ENCODE data around the gene SRPX2.

SRPX2 gene

DNA sequence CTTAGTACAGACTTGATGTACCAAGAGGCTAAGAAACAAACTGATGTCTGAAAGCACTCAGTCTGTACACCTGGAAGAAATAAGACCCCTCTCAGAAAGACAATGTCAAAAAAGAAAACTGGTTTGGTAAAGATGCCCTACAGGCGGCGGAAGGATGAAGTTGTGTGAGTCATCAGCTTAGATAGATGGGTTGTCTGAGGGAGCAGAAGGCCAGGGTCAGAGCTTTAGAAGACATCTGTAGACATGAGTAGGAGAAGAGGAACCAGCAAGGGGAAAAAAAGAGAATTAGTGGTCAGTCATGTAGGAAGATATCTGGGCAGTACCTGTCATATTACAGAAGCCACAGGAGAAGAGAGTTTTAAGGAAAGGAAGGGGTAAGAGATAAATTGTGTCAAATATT lies 8.3 kb downstream of the SRPX2 start:
- Histone ChIP-seq H3K9me3 (ENCODE audit: control insufficient read depth, insufficient read depth, low read length) (no peaks in the 10 kb centered on the region), H4K20me1 (ENCODE audit: control insufficient read depth, insufficient read depth, low read depth, low read length) (no peaks in the 10 kb centered on the region), H3K36me3 (ENCODE audit: control insufficient read depth, low read length) (no peaks in the 10 kb centered on the region), H3K4me2 (ENCODE audit: low read length) (no peak overlapping the region), H3K79me2 (ENCODE audit: control insufficient read depth, low read length) (no peaks in the 10 kb centered on the region), H3K27ac (ENCODE audit: low read depth, low read length) (no peak overlapping the region), H3F3A (ENCODE audit: control insufficient read depth, insufficient read depth) (no peaks in the 10 kb centered on the region), H3K27me3 (ENCODE audit: control insufficient read depth, low read length) (no peaks in the 10 kb centered on the region), H3K4me3 (ENCODE audit: low read length) (no peak overlapping the region), H3K4me1 (ENCODE audit: control insufficient read depth, low read length) (no peaks in the 10 kb centered on the region), H3K9me2 (replicated peaks; ENCODE audit: control insufficient read depth, low read length) (no peaks in the 10 kb centered on the region)
- TF ChIP-seq, protein P1, sequence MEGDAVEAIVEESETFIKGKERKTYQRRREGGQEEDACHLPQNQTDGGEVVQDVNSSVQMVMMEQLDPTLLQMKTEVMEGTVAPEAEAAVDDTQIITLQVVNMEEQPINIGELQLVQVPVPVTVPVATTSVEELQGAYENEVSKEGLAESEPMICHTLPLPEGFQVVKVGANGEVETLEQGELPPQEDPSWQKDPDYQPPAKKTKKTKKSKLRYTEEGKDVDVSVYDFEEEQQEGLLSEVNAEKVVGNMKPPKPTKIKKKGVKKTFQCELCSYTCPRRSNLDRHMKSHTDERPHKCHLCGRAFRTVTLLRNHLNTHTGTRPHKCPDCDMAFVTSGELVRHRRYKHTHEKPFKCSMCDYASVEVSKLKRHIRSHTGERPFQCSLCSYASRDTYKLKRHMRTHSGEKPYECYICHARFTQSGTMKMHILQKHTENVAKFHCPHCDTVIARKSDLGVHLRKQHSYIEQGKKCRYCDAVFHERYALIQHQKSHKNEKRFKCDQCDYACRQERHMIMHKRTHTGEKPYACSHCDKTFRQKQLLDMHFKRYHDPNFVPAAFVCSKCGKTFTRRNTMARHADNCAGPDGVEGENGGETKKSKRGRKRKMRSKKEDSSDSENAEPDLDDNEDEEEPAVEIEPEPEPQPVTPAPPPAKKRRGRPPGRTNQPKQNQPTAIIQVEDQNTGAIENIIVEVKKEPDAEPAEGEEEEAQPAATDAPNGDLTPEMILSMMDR (IDR thresholded peaks at IDR 0.05; ENCODE audit: low read depth, low read length, poor library complexity, severe bottlenecking), result no peak
- no peak for TF ChIP-seq EZH2phosphoT487 (IDR thresholded peaks at IDR 0.05; ENCODE audit: borderline replicate concordance, low read length)

DNA sequence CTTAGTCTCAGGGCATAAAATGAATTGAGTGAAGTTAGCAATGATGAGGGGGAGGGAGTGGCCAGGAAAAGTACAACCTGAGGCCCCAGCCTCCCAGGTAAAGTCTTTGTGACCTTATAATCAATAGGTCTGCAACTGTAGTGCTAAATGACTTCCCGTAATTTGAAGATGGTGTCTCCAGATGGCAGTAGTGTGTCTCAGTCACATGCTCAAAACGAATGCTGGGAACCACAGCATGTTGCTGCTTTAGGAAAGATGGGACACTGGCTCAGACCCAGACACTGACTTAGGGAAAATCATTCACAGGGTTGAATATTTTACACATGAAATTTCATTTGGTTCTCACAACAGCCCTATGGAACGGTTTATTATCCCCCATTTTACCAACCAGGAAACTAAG lies 10.3 kb downstream of the SRPX2 start:
- H3K27ac ChIP-seq (ENCODE audit: low read depth, low read length), result no peak overlapping the region
- H3K27me3 ChIP-seq (ENCODE audit: control insufficient read depth, low read length), result no peaks in the 10 kb centered on the region
- TF ChIP-seq, protein P1 (IDR thresholded peaks at IDR 0.05; ENCODE audit: low read depth, low read length, poor library complexity, severe bottlenecking), result peak; percentile 18
- no peak for TF ChIP-seq EZH2phosphoT487 (IDR thresholded peaks at IDR 0.05; ENCODE audit: borderline replicate concordance, low read length)
- no peak overlapping the region for H3K4me2 ChIP-seq (ENCODE audit: low read length)
- no peaks in the 10 kb centered on the region for H3K36me3 ChIP-seq (ENCODE audit: control insufficient read depth, low read length)
- no peaks in the 10 kb centered on the region for H3K4me1 ChIP-seq (ENCODE audit: control insufficient read depth, low read length)
- no peak overlapping the region for H3K4me3 ChIP-seq (ENCODE audit: low read length)
- H3K9me3 ChIP-seq (ENCODE audit: control insufficient read depth, insufficient read depth, low read length), result no peaks in the 10 kb centered on the region
- no peaks in the 10 kb centered on the region for H3F3A ChIP-seq (ENCODE audit: control insufficient read depth, insufficient read depth)
- no peaks in the 10 kb centered on the region for H4K20me1 ChIP-seq (ENCODE audit: control insufficient read depth, insufficient read depth, low read depth, low read length)
- no peaks in the 10 kb centered on the region for H3K9me2 ChIP-seq (replicated peaks; ENCODE audit: control insufficient read depth, low read length)
- no peaks in the 10 kb centered on the region for H3K79me2 ChIP-seq (ENCODE audit: control insufficient read depth, low read length)

DNA sequence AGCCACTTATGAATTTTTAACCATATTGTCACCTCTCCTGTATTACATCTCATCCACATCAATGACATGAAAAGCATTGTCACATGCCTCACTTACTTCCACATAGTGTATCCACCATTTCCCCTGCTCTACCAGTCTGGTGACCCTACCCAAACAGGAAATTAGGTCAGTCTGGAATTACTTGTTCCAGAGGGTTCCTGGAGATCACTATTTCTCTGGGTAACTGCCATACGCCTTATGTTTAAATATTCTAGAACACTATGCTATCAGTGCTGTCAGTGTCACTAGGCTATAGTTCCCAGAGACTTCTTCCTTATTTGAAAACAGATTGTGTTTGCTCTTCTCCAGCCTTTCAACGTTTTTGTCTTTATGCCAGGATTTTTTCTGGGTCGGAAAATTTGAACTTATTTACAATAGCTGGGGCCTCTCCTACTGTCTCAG lies 15.0 kb downstream of the SRPX2 start:
- no peaks in the 10 kb centered on the region for H3K27me3 ChIP-seq (ENCODE audit: control insufficient read depth, low read length)
- H3K9me2 ChIP-seq (replicated peaks; ENCODE audit: control insufficient read depth, low read length), result no peaks in the 10 kb centered on the region
- no peaks in the 10 kb centered on the region for H3F3A ChIP-seq (ENCODE audit: control insufficient read depth, insufficient read depth)
- no peaks in the 10 kb centered on the region for H4K20me1 ChIP-seq (ENCODE audit: control insufficient read depth, insufficient read depth, low read depth, low read length)
- no peaks in the 10 kb centered on the region for H3K4me1 ChIP-seq (ENCODE audit: control insufficient read depth, low read length)
- H3K79me2 ChIP-seq (ENCODE audit: control insufficient read depth, low read length), result no peaks in the 10 kb centered on the region
- TF ChIP-seq, protein P1 (IDR thresholded peaks at IDR 0.05; ENCODE audit: low read depth, low read length, poor library complexity, severe bottlenecking), result no peak
- no peak for TF ChIP-seq EZH2phosphoT487 (IDR thresholded peaks at IDR 0.05; ENCODE audit: borderline replicate concordance, low read length)
- no peaks in the 10 kb centered on the region for H3K9me3 ChIP-seq (ENCODE audit: control insufficient read depth, insufficient read depth, low read length)
- no peak overlapping the region for H3K27ac ChIP-seq (ENCODE audit: low read depth, low read length)
- no peak overlapping the region for H3K4me3 ChIP-seq (ENCODE audit: low read length)
- H3K4me2 ChIP-seq (ENCODE audit: low read length), result no peak overlapping the region
- no peaks in the 10 kb centered on the region for H3K36me3 ChIP-seq (ENCODE audit: control insufficient read depth, low read length)

All from DOHH2 (cell line).